HG03103 (cell line): ENCODE data around the gene MX1.

Source experiments
- ATAC-seq: cut with Tn5 transposase; IDR thresholded peaks from one replicate; pipeline ENCODE4 v1.9.1; 2021; ENCODE audit warnings: low read depth; ENCODE audit not compliant: unreplicated experiment

The MX1 gene

GRCh38 chr21:41429925-41430491, 4.0 kb downstream of the MX1 start:
- no peak for ATAC-seq

- ATAC-seq, result peak; percentile 80
Measured at GRCh38 chr21:41431788-41432548, 5.9 kb downstream of the MX1 start.

GRCh38 chr21:41432562-41433460, 6.8 kb downstream of the MX1 start:
- ATAC-seq, result no peak

GRCh38 chr21:41433566-41433965, 7.5 kb downstream of the MX1 start:
- no peak for ATAC-seq

GRCh38 chr21:41435706-41436105, 9.7 kb downstream of the MX1 start:
- no peak for ATAC-seq

- ATAC-seq, result no peak
Measured at GRCh38 chr21:41437729-41438128, 11.7 kb downstream of the MX1 start.

GRCh38 chr21:41438425-41439113, 12.5 kb downstream of the MX1 start:
- ATAC-seq, result no peak

GRCh38 chr21:41439248-41439647, 13.2 kb downstream of the MX1 start:
- ATAC-seq, result no peak

- no peak for ATAC-seq
Measured at GRCh38 chr21:41441546-41441945, 15.5 kb downstream of the MX1 start.

GRCh38 chr21:41442481-41443186, 16.6 kb downstream of the MX1 start:
- ATAC-seq, result no peak

- ATAC-seq, result no peak
Measured at GRCh38 chr21:41443562-41443961, 17.5 kb downstream of the MX1 start.

GRCh38 chr21:41444703-41445464, 18.8 kb downstream of the MX1 start:
- no peak for ATAC-seq

- ATAC-seq, result no peak
Measured at GRCh38 chr21:41445465-41445862, 19.4 kb downstream of the MX1 start.

- ATAC-seq, result no peak
Measured at GRCh38 chr21:41446586-41446985, 20.5 kb downstream of the MX1 start.

- no peak for ATAC-seq
Measured at GRCh38 chr21:41447356-41447755, 21.3 kb downstream of the MX1 start.

- ATAC-seq, result no peak
Measured at GRCh38 chr21:41449613-41450012, 23.6 kb downstream of the MX1 start.

- no peak for ATAC-seq
Measured at GRCh38 chr21:41451753-41452676, 26.0 kb downstream of the MX1 start.

GRCh38 chr21:41453198-41453597, 27.2 kb downstream of the MX1 start:
- ATAC-seq, result no peak
